GM12878 (cell line): ENCODE measurements around the gene ALDH6A1. TPM values are rescaled to one million over a fixed set of nuclear protein-coding genes. Genes with fewer than 3 reads are reported as not detected.
A peak's percentile ranks its signal among the peaks of the same experiment; 100 is the strongest.

ENCODE experiments used
- CHD1 ChIP-seq: IDR thresholded peaks from 2 replicates; pipeline ENCODE4 v1.6.1; 2012; ENCODE audit warnings: low read depth, low read length, improper control_type of control experiment
- CREB1 ChIP-seq: IDR thresholded peaks from 2 replicates; pipeline ENCODE4 v1.6.1; 2012; ENCODE audit warnings: low read depth, mild to moderate bottlenecking, inconsistent platforms
- E2F4 ChIP-seq: IDR thresholded peaks from 2 replicates; pipeline ENCODE4 v1.6.1; 2012; ENCODE audit warnings: low read depth, low read length, improper control_type of control experiment
- EGR1 ChIP-seq, 2 experiments: IDR thresholded peaks; 1 replicate in 1 of 2; 2 replicates in 1 of 2; pipeline ENCODE4 v1.6.1; 2011 to 2012; ENCODE audit warnings: low read depth in 2 of 2, low read length in 2 of 2, borderline replicate concordance in 1 of 2, mild to moderate bottlenecking in 1 of 2, moderate library complexity in 1 of 2
- EP300 ChIP-seq, 2 experiments: fragments of 150-350 bp in 1 of 2; IDR thresholded peaks; 2 replicates each; pipeline ENCODE4 v1.6.1; 2011 to 2012; ENCODE audit warnings: low read depth in 2 of 2, low read length in 2 of 2, borderline replicate concordance in 1 of 2, improper control_type of control experiment in 1 of 2, inconsistent platforms in 1 of 2; ENCODE audit not compliant: control insufficient read depth in 1 of 2
- ESRRA ChIP-seq: IDR thresholded peaks from 2 replicates; pipeline ENCODE4 v1.6.1; 2012; ENCODE audit warnings: mild to moderate bottlenecking, low read length, improper control_type of control experiment
- HSF1 ChIP-seq: fragments of 150-350 bp; IDR thresholded peaks from 2 replicates; pipeline ENCODE4 v1.6.1; 2014; ENCODE audit warnings: mild to moderate bottlenecking, low read depth, low read length
- KAT2A ChIP-seq: conservative IDR thresholded peaks from 2 replicates; pipeline ENCODE4 v1.6.1; 2011; ENCODE audit warnings: low read depth, low read length; ENCODE audit not compliant: control insufficient read depth
- NFYB ChIP-seq: IDR thresholded peaks from 2 replicates; pipeline ENCODE4 v1.6.1; 2011; ENCODE audit warnings: low read depth, mild to moderate bottlenecking, low read length, improper control_type of control experiment, moderate library complexity; ENCODE audit not compliant: insufficient read depth
- NR2C1 ChIP-seq: fragments of 450-650 bp; IDR thresholded peaks from 2 replicates; pipeline ENCODE4 v1.6.1; 2017; ENCODE audit warnings: antibody characterized with exemption, mild to moderate bottlenecking, moderate library complexity
- NRF1 ChIP-seq: conservative IDR thresholded peaks from 2 replicates; pipeline ENCODE4 v1.6.1; 2011; ENCODE audit warnings: mild to moderate bottlenecking, low read depth, low read length, improper control_type of control experiment
- RBBP5 ChIP-seq: fragments of 200-600 bp; sonication (generic); conservative IDR thresholded peaks from 2 replicates; pipeline ENCODE4 v1.6.1; 2016
- RUNX3 ChIP-seq: IDR thresholded peaks from 2 replicates; pipeline ENCODE4 v1.6.1; 2012; ENCODE audit warnings: low read length, inconsistent platforms
- SMAD5 ChIP-seq: IDR thresholded peaks from 2 replicates; pipeline ENCODE4 v1.6.1; 2016; ENCODE audit warnings: antibody characterized with exemption, low read depth
- STAT3 ChIP-seq: IDR thresholded peaks from 2 replicates; pipeline ENCODE4 v1.6.1; 2011; ENCODE audit warnings: low read depth, low read length, improper control_type of control experiment
- TARDBP ChIP-seq: IDR thresholded peaks from 2 replicates; pipeline ENCODE4 v1.6.1; 2016; ENCODE audit warnings: borderline replicate concordance
- WRNIP1 ChIP-seq: IDR thresholded peaks from 2 replicates; pipeline ENCODE4 v1.6.1; 2011; ENCODE audit warnings: low read depth, low read length, improper control_type of control experiment, borderline replicate concordance
- ZBTB11 ChIP-seq: fragments of 450-650 bp; formaldehyde crosslinking; IDR thresholded peaks from 2 replicates; pipeline ENCODE4 v1.5.0; 2022; ENCODE audit warnings: mild to moderate bottlenecking, missing genetic modification characterization
- ZNF384 ChIP-seq: IDR thresholded peaks from 2 replicates; pipeline ENCODE4 v1.6.1; 2012; ENCODE audit warnings: low read depth, mild to moderate bottlenecking, low read length, improper control_type of control experiment, borderline replicate concordance
- ZNF687 ChIP-seq: fragments of 450-650 bp; IDR thresholded peaks from 2 replicates; pipeline ENCODE4 v1.6.1; 2017; ENCODE audit warnings: mild to moderate bottlenecking, moderate library complexity
- polyA plus RNA-seq, 11 experiments: library from polyadenylated mRNA; depleted of rRNA in 4 of 11; unstranded in 6 of 11; stranded (reverse) in 5 of 11; fragments of >200 nt; fragmentation: Nextera tagmentation in 4 of 11; fragmentation: Illumina TruSeq in 1 of 11; extraction: Ambion mirVana in 4 of 11; extraction: Trizol in 1 of 11; gene quantifications; 1 replicate in 1 of 11; 2 replicates in 10 of 11; pipeline versions ENCODE4 v1.2.1 to v1.2.3, GENCODE V29; 2011 to 2016; ENCODE audit warnings: inconsistent platforms in 2 of 11, missing spikeins in 2 of 11, low read depth in 1 of 11
- total RNA-seq, 4 experiments: library from RNA; depleted of rRNA in 3 of 4; stranded (reverse); fragments of >200 nt in 3 of 4; fragmentation: Illumina TruSeq in 1 of 4; extraction: Trizol in 1 of 4; gene quantifications; 2 replicates each; pipeline versions ENCODE4 v1.2.1 to v1.2.3, GENCODE V29; 2013 to 2021

Gene ALDH6A1
- total and polyA plus RNA-seq, 10 of the 15 experiments (the other 5 are each of a cell fraction or from before 2014, with no cell fraction given), result 6.3 to 23.4 (median 9.8) TPM

GRCh38 chr14:74084277-74085046, at the start of gene ALDH6A1, which contains the start of gene LIN52 (continued):
- TF ChIP-seq ZBTB11 (CRISPR knock-in tag) (peak; percentile 66), EGR1 (IDR thresholded peaks at IDR 0.05; ENCODE audit: borderline replicate concordance in 1 of 2, low read depth in 2 of 2, low read length in 2 of 2) (peak in 1 of 2 experiments; percentile 67; a peak in 1 of 3 replicates), SMAD5 (no peak), ZNF384 (no peak; the same call in 1 of the 2 replicates), CREB1 (peak; percentile 87), ESRRA (no peak), NFYB (peak; percentile 94), EP300 (IDR thresholded peaks at IDR 0.05; ENCODE audit: borderline replicate concordance in 1 of 2, control insufficient read depth in 1 of 2, low read depth in 2 of 2, low read length in 2 of 2) (no peak), E2F4 (peak; percentile 91), RUNX3 (peak; percentile 55), TARDBP (no peak), NR2C1 (no peak), WRNIP1 (no peak), CHD1 (no peak), RBBP5 (no peak), NRF1 (no peak), KAT2A (no peak), HSF1 (0 out of 2 replicates have a peak, but pooled peaks have one; percentile 12), STAT3 (no peak), ZNF687 (no peak)
